Loucy (cell line): Measurements from ENCODE around the gene AKAP13.

ENCODE experiments used
- H2AFZ ChIP-seq: fragments of 200-600 bp; sonication (generic); 2 replicates; pipeline ENCODE4 v1.6.0; 2016; ENCODE audit warnings: antibody characterized with exemption, mild to moderate bottlenecking, low read length, moderate library complexity
- H3F3A ChIP-seq: fragments of 200-600 bp; 2 replicates; pipeline ENCODE4 v1.6.0; 2016; ENCODE audit warnings: antibody characterized with exemption, low read depth, mild to moderate bottlenecking
- H3K27me3 ChIP-seq: fragments of 200-600 bp; sonication (generic); 2 replicates; pipeline ENCODE4 v1.6.1; 2014; ENCODE audit warnings: low read length, mild to moderate bottlenecking; ENCODE audit not compliant: insufficient read depth, poor library complexity, severe bottlenecking
- H3K36me3 ChIP-seq: fragments of 200-600 bp; sonication (generic); 2 replicates; pipeline ENCODE4 v1.6.1; 2016; ENCODE audit warnings: low read length; ENCODE audit not compliant: insufficient read depth
- H3K4me1 ChIP-seq: fragments of 200-600 bp; sonication (generic); 2 replicates; pipeline ENCODE4 v1.5.1; 2014; ENCODE audit warnings: low read length, mild to moderate bottlenecking; ENCODE audit not compliant: insufficient read depth, poor library complexity, severe bottlenecking
- H3K4me2 ChIP-seq: fragments of 200-600 bp; sonication (generic); 2 replicates; pipeline ENCODE4 v1.6.0; 2014; ENCODE audit warnings: antibody characterized with exemption, low read length, low read depth, mild to moderate bottlenecking; ENCODE audit not compliant: poor library complexity, severe bottlenecking
- H3K4me3 ChIP-seq: fragments of 200-600 bp; sonication (generic); 2 replicates; pipeline ENCODE4 v1.5.1; 2014; ENCODE audit warnings: low read length, mild to moderate bottlenecking, mixed read lengths; ENCODE audit not compliant: poor library complexity, severe bottlenecking
- H3K79me2 ChIP-seq: fragments of 200-600 bp; sonication (generic); 2 replicates; pipeline ENCODE4 v1.6.1; 2014; ENCODE audit warnings: low read length; ENCODE audit not compliant: insufficient read depth
- H3K9ac ChIP-seq: fragments of 200-600 bp; sonication (generic); 2 replicates; pipeline ENCODE4 v1.6.0; 2014; ENCODE audit warnings: mild to moderate bottlenecking, low read depth, low read length, moderate library complexity; ENCODE audit not compliant: poor library complexity, severe bottlenecking
- H3K9me2 ChIP-seq: fragments of 200-600 bp; sonication (generic); replicated peaks from 2 replicates; pipeline ENCODE4 v1.6.1; 2016; ENCODE audit warnings: low read depth, low read length, mixed read lengths
- H3K9me3 ChIP-seq: fragments of 200-600 bp; sonication (generic); 2 replicates; pipeline ENCODE4 v1.6.1; 2014; ENCODE audit warnings: mild to moderate bottlenecking, antibody characterized with exemption, low read length, low read depth; ENCODE audit not compliant: insufficient read depth
- H4K20me1 ChIP-seq: fragments of 200-600 bp; sonication (generic); 2 replicates; pipeline ENCODE4 v1.6.0; 2014; ENCODE audit warnings: antibody characterized with exemption, low read length, mild to moderate bottlenecking; ENCODE audit not compliant: insufficient read depth, poor library complexity, severe bottlenecking
- CTCF ChIP-seq: fragments of 200-600 bp; sonication (generic); conservative IDR thresholded peaks from 2 replicates; pipeline ENCODE4 v1.5.1; 2014; ENCODE audit warnings: mild to moderate bottlenecking, antibody characterized with exemption, low read length
- EZH2phosphoT487 ChIP-seq: fragments of 200-600 bp; IDR thresholded peaks from 2 replicates; pipeline ENCODE4 v1.6.1; 2018; ENCODE audit warnings: antibody characterized with exemption, mild to moderate bottlenecking, moderate library complexity, borderline replicate concordance

Gene AKAP13

DNA sequence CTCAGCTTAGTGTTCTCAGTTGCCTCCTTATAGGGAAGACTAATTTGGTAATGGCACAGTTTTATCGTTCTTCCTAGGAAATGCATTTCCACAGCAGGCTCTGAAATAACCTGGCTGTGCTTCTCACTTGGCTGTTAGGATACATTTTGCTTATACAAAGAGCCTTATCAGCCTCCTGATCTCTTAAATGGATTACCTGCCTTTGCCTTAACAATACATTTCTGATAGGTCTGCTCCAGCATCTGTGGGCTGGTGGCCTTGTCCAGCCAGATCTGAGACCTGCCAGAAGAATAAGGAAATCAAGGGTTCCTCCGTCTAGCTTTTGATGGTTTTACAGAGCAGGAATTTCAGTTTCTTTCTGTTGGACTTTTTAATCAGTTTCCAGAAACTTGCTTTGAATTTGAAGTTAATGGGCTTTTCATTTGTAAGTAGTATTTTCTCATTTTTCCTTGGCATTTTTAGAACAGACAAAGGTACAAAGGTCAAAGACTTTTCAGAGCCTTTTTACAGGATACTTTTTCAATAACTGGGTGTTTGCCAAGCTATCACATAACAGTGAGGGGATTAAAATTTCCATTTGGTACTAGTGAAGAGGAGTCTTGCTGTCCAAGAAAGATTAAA, 116.3 kb downstream of the AKAP13 start:
- no peaks in the 10 kb centered on the region for H3F3A ChIP-seq
- H3K4me1 ChIP-seq: peaks cover 13% of the 10 kb centered on the region
- TF ChIP-seq EZH2phosphoT487: no peak
- TF ChIP-seq CTCF: no peak
- no peak overlapping the region for H2AFZ ChIP-seq
- H3K9ac ChIP-seq: no peak overlapping the region
- no peak overlapping the region for H3K4me2 ChIP-seq
- H3K27me3 ChIP-seq: no peaks in the 10 kb centered on the region
- H3K79me2 ChIP-seq: no peaks in the 10 kb centered on the region; the same call in 1 of the 2 replicates
- no peaks in the 10 kb centered on the region for H3K9me3 ChIP-seq
- no peaks in the 10 kb centered on the region for H4K20me1 ChIP-seq
- H3K4me3 ChIP-seq: no peak overlapping the region
- no peaks in the 10 kb centered on the region for H3K36me3 ChIP-seq
- H3K9me2 ChIP-seq: no peaks in the 10 kb centered on the region

- H2AFZ ChIP-seq: no peak overlapping the region
- H3K4me2 ChIP-seq: no peak overlapping the region
- H3K27me3 ChIP-seq: no peaks in the 10 kb centered on the region
- H3K9me3 ChIP-seq: no peaks in the 10 kb centered on the region
- no peaks in the 10 kb centered on the region for H4K20me1 ChIP-seq
- no peaks in the 10 kb centered on the region for H3K9me2 ChIP-seq
- TF ChIP-seq CTCF (no peak), EZH2phosphoT487 (no peak)
- no peaks in the 10 kb centered on the region; the same call in 1 of the 2 replicates for H3K79me2 ChIP-seq
- H3F3A ChIP-seq: no peaks in the 10 kb centered on the region
- H3K9ac ChIP-seq: no peak overlapping the region
- H3K4me3 ChIP-seq: no peak overlapping the region
- no peaks in the 10 kb centered on the region for H3K36me3 ChIP-seq
- H3K4me1 ChIP-seq: peaks cover 13% of the 10 kb centered on the region
Measured at GRCh38 chr15:85497172-85497569, 116.8 kb downstream of the AKAP13 start.

- H2AFZ ChIP-seq: no peak overlapping the region
- no peak overlapping the region for H3K9ac ChIP-seq
- no peaks in the 10 kb centered on the region for H3F3A ChIP-seq
- no peak overlapping the region for H3K4me3 ChIP-seq
- no peaks in the 10 kb centered on the region for H3K36me3 ChIP-seq
- H3K4me2 ChIP-seq: no peak overlapping the region
- TF ChIP-seq CTCF (no peak), EZH2phosphoT487 (no peak)
- H3K9me3 ChIP-seq: no peaks in the 10 kb centered on the region
- H3K4me1 ChIP-seq: peaks cover 13% of the 10 kb centered on the region
- H3K9me2 ChIP-seq: no peaks in the 10 kb centered on the region
- H3K79me2 ChIP-seq: no peaks in the 10 kb centered on the region; the same call in 1 of the 2 replicates
- H3K27me3 ChIP-seq: no peaks in the 10 kb centered on the region
- no peaks in the 10 kb centered on the region for H4K20me1 ChIP-seq
Measured at GRCh38 chr15:85498471-85498870, 118.1 kb downstream of the AKAP13 start.
